Suprapubic skin (tissue), 4 donors: ENCODE data around the gene SYNM. TPM values are rescaled to one million over a fixed set of nuclear protein-coding genes. Genes with fewer than 3 reads are reported as not detected.

Experiments
- DNase-seq, 2 donors: peaks; one replicate each; pipeline ENCODE4 v3.0.0-alpha.2; 2019; ENCODE audit warnings: low spot score in 2 of 2
- H3K27ac ChIP-seq: fragments of 200-600 bp; sonication (generic); one replicate; pipeline ENCODE4 v1.5.1; 2019
- H3K27me3 ChIP-seq: fragments of 200-600 bp; sonication (generic); one replicate; pipeline ENCODE4 v1.5.1; 2019
- H3K36me3 ChIP-seq: fragments of 200-600 bp; sonication (generic); one replicate; pipeline ENCODE4 v1.5.1; 2019
- H3K4me1 ChIP-seq: fragments of 200-600 bp; sonication (generic); one replicate; pipeline ENCODE4 v1.5.1; 2019
- H3K4me3 ChIP-seq: fragments of 200-600 bp; sonication (generic); one replicate; pipeline ENCODE4 v1.5.1; 2019; ENCODE audit warnings: mild to moderate bottlenecking
- H3K9me3 ChIP-seq: fragments of 200-600 bp; sonication (generic); one replicate; pipeline ENCODE4 v1.5.1; 2019
- CTCF ChIP-seq, 2 donors: fragments of 200-600 bp in 1 of 2; fragments of 450-650 bp in 1 of 2; sonication (generic) in 1 of 2; IDR thresholded peaks; one replicate each; pipeline ENCODE4 v1.5.1; 2016 to 2019; ENCODE audit warnings: antibody characterized with exemption in 2 of 2, mild to moderate bottlenecking in 1 of 2, moderate library complexity in 1 of 2
- EP300 ChIP-seq: sonication (generic); formaldehyde crosslinking; IDR thresholded peaks from one replicate; pipeline ENCODE4 v1.6.1; 2017; ENCODE audit warnings: antibody characterized with exemption
- POLR2A ChIP-seq, 2 donors: fragments of 450-650 bp; IDR thresholded peaks; one replicate each; pipeline ENCODE4 v1.6.1; 2017; ENCODE audit warnings: antibody characterized with exemption in 2 of 2, mild to moderate bottlenecking in 2 of 2, moderate library complexity in 2 of 2
- POLR2AphosphoS5 ChIP-seq, 3 donors: sonication (generic); formaldehyde crosslinking; IDR thresholded peaks; one replicate each; pipeline ENCODE4 v1.6.1; 2017; ENCODE audit warnings: antibody characterized with exemption in 3 of 3
- WGBS: methylation state at CpG from one replicate; pipeline ENCODE4 v1.1.5; 2018; 5-methylcytosine and 5-hydroxymethylcytosine counted together
- total RNA-seq, 4 donors: library from RNA; depleted of rRNA; stranded (reverse); fragments of >200 nt; gene quantifications; one replicate each; pipeline ENCODE4 v1.1.0, GENCODE V29; 2016

Gene SYNM
- total RNA-seq, 4 donors from 2014 or later: 6.7 to 20.3 (median 10.7) TPM

GRCh38 chr15:99153026-99153535 is 48.2 kb downstream of the SYNM start:
- Histone ChIP-seq H3K27ac (no peak overlapping the region), H3K4me1 (peaks cover 3% of the 10 kb centered on the region), H3K9me3 (no peaks in the 10 kb centered on the region), H3K4me3 (no peak overlapping the region), H3K27me3 (no peaks in the 10 kb centered on the region), H3K36me3 (peaks cover 21% of the 10 kb centered on the region)
- no peak for DNase-seq
- TF ChIP-seq EP300 (no peak), POLR2A (IDR thresholded peaks at IDR 0.05) (no peak), POLR2AphosphoS5 (IDR thresholded peaks at IDR 0.05) (no peak), CTCF (IDR thresholded peaks at IDR 0.05) (no peak)
- WGBS: 85% methylated on average over 6 of the region's 6 CpGs

- H3K36me3 ChIP-seq: peaks cover 19% of the 10 kb centered on the region
- peaks cover 3% of the 10 kb centered on the region for H3K4me1 ChIP-seq
- no peak overlapping the region for H3K4me3 ChIP-seq
- no peaks in the 10 kb centered on the region for H3K9me3 ChIP-seq
- H3K27ac ChIP-seq: no peak overlapping the region
- no peaks in the 10 kb centered on the region for H3K27me3 ChIP-seq
- TF ChIP-seq EP300 (no peak), POLR2AphosphoS5 (IDR thresholded peaks at IDR 0.05) (no peak), POLR2A (IDR thresholded peaks at IDR 0.05) (no peak), CTCF (IDR thresholded peaks at IDR 0.05) (no peak)
- 67% methylated on average over 2 of the region's 2 CpGs for WGBS
- DNase-seq: no peak
These were observed 49.4 kb downstream of the SYNM start for GRCh38 chr15:99154271-99154670.

GRCh38 chr15:99155961-99156443 is 51.1 kb downstream of the SYNM start:
- Histone ChIP-seq H3K27me3 (no peaks in the 10 kb centered on the region), H3K4me1 (peaks cover 3% of the 10 kb centered on the region), H3K4me3 (no peak overlapping the region), H3K9me3 (no peaks in the 10 kb centered on the region), H3K27ac (no peak overlapping the region), H3K36me3 (peaks cover 17% of the 10 kb centered on the region)
- no peak for DNase-seq
- WGBS: 66% methylated on average over 9 of the region's 9 CpGs
- TF ChIP-seq POLR2AphosphoS5 (IDR thresholded peaks at IDR 0.05) (no peak), CTCF (IDR thresholded peaks at IDR 0.05) (no peak), EP300 (no peak), POLR2A (IDR thresholded peaks at IDR 0.05) (no peak)

GRCh38 chr15:99157456-99157855 is 52.6 kb downstream of the SYNM start:
- 76% methylated on average over 3 of the region's 3 CpGs for WGBS
- no peak overlapping the region for H3K27ac ChIP-seq
- TF ChIP-seq CTCF (IDR thresholded peaks at IDR 0.05) (no peak), POLR2AphosphoS5 (IDR thresholded peaks at IDR 0.05) (no peak), EP300 (no peak), POLR2A (IDR thresholded peaks at IDR 0.05) (no peak)

GRCh38 chr15:99158626-99159412 is 53.9 kb downstream of the SYNM start:
- Histone ChIP-seq H3K27ac (no peak overlapping the region), H3K27me3 (no peaks in the 10 kb centered on the region), H3K4me1 (peaks cover 3% of the 10 kb centered on the region), H3K4me3 (no peak overlapping the region), H3K36me3 (peaks cover 32% of the 10 kb centered on the region), H3K9me3 (no peaks in the 10 kb centered on the region)
- TF ChIP-seq CTCF (IDR thresholded peaks at IDR 0.05) (no peak), POLR2AphosphoS5 (IDR thresholded peaks at IDR 0.05) (no peak), EP300 (no peak), POLR2A (IDR thresholded peaks at IDR 0.05) (no peak)
- 95% methylated on average over 5 of the region's 6 CpGs for WGBS
- no peak for DNase-seq

More at GRCh38 chr15:99157456-99157855, 52.6 kb downstream of the SYNM start:
- Histone ChIP-seq H3K27me3 (no peaks in the 10 kb centered on the region), H3K36me3 (peaks cover 25% of the 10 kb centered on the region), H3K9me3 (no peaks in the 10 kb centered on the region), H3K4me1 (peaks cover 3% of the 10 kb centered on the region), H3K4me3 (no peak overlapping the region)
- no peak for DNase-seq
